Lower lobe of right lung (tissue), 2 donors: ENCODE measurements around the gene SAMM50. TPM values are rescaled to one million over a fixed set of nuclear protein-coding genes. Genes with fewer than 3 reads are reported as not detected.

Experiments used
- ATAC-seq, 2 donors: fragments of 200-7000 bp; cut with Tn5 transposase; one replicate each; pipeline ENCODE4 v1.9.1; 2020 to 2022; ENCODE audit warnings: mild to moderate bottlenecking in 2 of 2, moderate library complexity in 2 of 2
- DNase-seq: peaks from one replicate; pipeline ENCODE4 v3.0.0-alpha.2; 2020
- H3K27ac ChIP-seq: fragments of 200-600 bp; one replicate; pipeline ENCODE4 v1.8.0; 2022
- H3K27me3 ChIP-seq: fragments of 200-600 bp; one replicate; pipeline ENCODE4 v1.8.0; 2022; ENCODE audit warnings: low read depth
- H3K36me3 ChIP-seq: fragments of 200-600 bp; one replicate; pipeline ENCODE4 v1.8.0; 2022; ENCODE audit warnings: mild to moderate bottlenecking
- H3K4me1 ChIP-seq: fragments of 200-600 bp; one replicate; pipeline ENCODE4 v1.8.0; 2022
- H3K4me3 ChIP-seq: fragments of 200-600 bp; one replicate; pipeline ENCODE4 v1.8.0; 2022; ENCODE audit warnings: mild to moderate bottlenecking
- H3K9me3 ChIP-seq: fragments of 200-600 bp; one replicate; pipeline ENCODE4 v1.8.0; 2022
- CTCF ChIP-seq: fragments of 200-600 bp; IDR thresholded peaks from one replicate; pipeline ENCODE4 v1.8.0; 2022; ENCODE audit warnings: antibody characterized with exemption, mild to moderate bottlenecking
- intact Hi-C: fragments of 100-400 bp; cut with DNase I; formaldehyde crosslinking; loops from one replicate; pipeline ENCODE4 v1.11.0; 2022
- total RNA-seq: library from RNA; stranded (reverse); fragmentation: NEBNext Ultra II Directional; extraction: Animal tissue kit (Norgen Biotek cat#: 25700); gene quantifications from one replicate; pipeline ENCODE4 v1.2.1, GENCODE V29; 2021
- donor health status: DM: no; HTN: yes; CAD: no; lungs with severe emphysema.

SAMM50 gene
- total RNA-seq, 1 donor from 2014 or later = 28.5 TPM

DNA sequence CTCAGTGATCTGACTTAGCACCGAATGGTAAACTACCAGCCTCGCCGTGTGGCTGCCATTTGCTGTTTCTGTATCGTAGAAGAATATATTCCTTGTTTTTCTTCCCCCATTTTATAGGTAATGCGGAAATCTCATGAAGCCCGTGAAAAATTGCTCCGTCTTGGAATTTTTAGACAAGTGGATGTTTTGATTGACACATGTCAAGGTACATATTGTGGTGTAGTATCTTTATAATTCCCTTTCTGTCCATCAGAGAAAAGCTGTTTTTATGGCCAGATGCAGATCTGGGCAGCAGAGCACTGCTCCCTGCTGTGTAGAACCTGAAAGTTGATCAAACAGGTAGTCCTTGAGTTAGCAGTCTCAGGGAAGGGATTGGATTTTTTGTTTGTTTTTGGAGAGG, 13.4 kb downstream of the SAMM50 start:
- Histone ChIP-seq H3K4me3 (no peak overlapping the region), H3K27me3 (no peaks in the 10 kb centered on the region), H3K9me3 (no peaks in the 10 kb centered on the region), H3K36me3 (peaks cover 96% of the 10 kb centered on the region), H3K4me1 (no peaks in the 10 kb centered on the region), H3K27ac (no peak overlapping the region)
- no peak for DNase-seq
- no peak for ATAC-seq
- no peak for TF ChIP-seq CTCF
- intact Hi-C loops = no loop called here

- ATAC-seq (no peak), DNase-seq (no peak)
- Histone ChIP-seq H3K27ac (no peak overlapping the region), H3K4me3 (no peak overlapping the region), H3K36me3 (peaks cover 96% of the 10 kb centered on the region), H3K9me3 (no peaks in the 10 kb centered on the region), H3K27me3 (no peaks in the 10 kb centered on the region), H3K4me1 (no peaks in the 10 kb centered on the region)
- TF ChIP-seq CTCF = no peak
- intact Hi-C loops = no loop called here
Measured at GRCh38 chr22:43969021-43969878, 14.0 kb downstream of the SAMM50 start.

GRCh38 chr22:43969989-43970755, 14.9 kb downstream of the SAMM50 start:
- no peaks in the 10 kb centered on the region for H3K9me3 ChIP-seq
- DNase-seq (no peak), ATAC-seq (no peak)
- intact Hi-C loops = no loop called here
- H3K27me3 ChIP-seq = no peaks in the 10 kb centered on the region
- no peaks in the 10 kb centered on the region for H3K4me1 ChIP-seq
- peaks cover 96% of the 10 kb centered on the region for H3K36me3 ChIP-seq
- TF ChIP-seq CTCF = no peak
- H3K4me3 ChIP-seq = no peak overlapping the region
- no peak overlapping the region for H3K27ac ChIP-seq

GRCh38 chr22:43971112-43971511, 15.9 kb downstream of the SAMM50 start:
- H3K4me1 ChIP-seq = no peaks in the 10 kb centered on the region
- no peaks in the 10 kb centered on the region for H3K9me3 ChIP-seq
- intact Hi-C loops = no loop called here
- H3K36me3 ChIP-seq = peaks cover 96% of the 10 kb centered on the region
- TF ChIP-seq CTCF = no peak
- no peak for ATAC-seq
- no peak for DNase-seq
- no peak overlapping the region for H3K4me3 ChIP-seq
- H3K27ac ChIP-seq = no peak overlapping the region
- no peaks in the 10 kb centered on the region for H3K27me3 ChIP-seq

DNA sequence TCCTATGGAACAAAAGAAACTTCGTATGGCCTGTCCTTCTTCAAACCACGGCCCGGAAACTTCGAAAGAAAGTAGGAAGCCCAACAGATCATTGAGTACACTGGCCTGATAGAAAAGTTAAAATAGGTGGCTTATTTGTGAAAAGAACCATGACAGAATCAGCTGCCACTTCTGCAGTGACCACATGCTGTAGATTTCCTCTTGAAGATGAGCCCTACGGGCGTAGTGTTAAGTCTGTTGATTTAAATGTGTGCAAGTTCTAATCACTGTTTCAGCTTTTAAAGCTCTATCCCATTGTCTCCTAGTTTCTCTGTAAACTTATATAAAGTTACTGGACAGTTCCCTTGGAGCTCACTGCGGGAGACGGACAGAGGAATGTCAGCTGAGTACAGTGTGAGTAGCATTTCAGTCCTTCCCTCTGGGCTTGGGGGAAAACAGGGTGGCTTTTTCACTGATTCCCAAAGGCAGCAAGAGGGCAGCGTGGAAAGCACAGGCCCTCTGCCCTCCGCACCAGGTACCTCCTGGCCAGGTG, 17.8 kb downstream of the SAMM50 start:
- DNase-seq (no peak), ATAC-seq (no peak)
- Histone ChIP-seq H3K9me3 (no peaks in the 10 kb centered on the region), H3K36me3 (peaks cover 96% of the 10 kb centered on the region), H3K4me3 (no peak overlapping the region), H3K27me3 (no peaks in the 10 kb centered on the region), H3K27ac (no peak overlapping the region), H3K4me1 (no peaks in the 10 kb centered on the region)
- no peak for TF ChIP-seq CTCF
- intact Hi-C loops = no loop called here
